Upper lobe of left lung (tissue), 6 donors: ENCODE results near the gene TPRN. TPM values are rescaled to one million over a fixed set of nuclear protein-coding genes. Genes with fewer than 3 reads are reported as not detected.

Source experiments
- ATAC-seq, 2 donors: fragments of 200-7000 bp; cut with Tn5 transposase; one replicate each; pipeline ENCODE4 v1.9.1; 2022; ENCODE audit warnings: mild to moderate bottlenecking in 2 of 2, moderate library complexity in 2 of 2; ENCODE audit not compliant: low FRiP score in 2 of 2
- DNase-seq, 2 donors: peaks; one replicate each; pipeline ENCODE4 v3.0.0-alpha.2; 2019 to 2020
- H3K27ac ChIP-seq, 4 donors: fragments of 200-600 bp; sonication (generic); one replicate each; pipeline ENCODE4 v1.5.1; 2016 to 2019
- H3K27me3 ChIP-seq, 4 donors: fragments of 200-600 bp; sonication (generic); one replicate each; pipeline ENCODE4 v1.5.1; 2017 to 2019
- H3K36me3 ChIP-seq, 4 donors: fragments of 200-600 bp; sonication (generic); one replicate each; pipeline ENCODE4 v1.5.1; 2016 to 2019
- H3K4me1 ChIP-seq, 4 donors: fragments of 200-600 bp; sonication (generic); one replicate each; pipeline ENCODE4 v1.5.1; 2018 to 2019
- H3K4me3 ChIP-seq, 4 donors: fragments of 200-600 bp; sonication (generic); one replicate each; pipeline ENCODE4 v1.5.1; 2017 to 2019; ENCODE audit warnings: mild to moderate bottlenecking in 2 of 4, moderate library complexity in 1 of 4
- H3K9me3 ChIP-seq, 4 donors: fragments of 200-600 bp; sonication (generic); one replicate each; pipeline ENCODE4 v1.5.1; 2018 to 2019
- CTCF ChIP-seq, 6 experiments: fragments of 450-650 bp in 4 of 6; fragments of 200-600 bp in 2 of 6; sonication (generic) in 2 of 6; IDR thresholded peaks; one replicate each; pipeline ENCODE4 v1.5.1; 2016 to 2019; ENCODE audit warnings: antibody characterized with exemption in 6 of 6
- EP300 ChIP-seq, 4 donors: sonication (generic); formaldehyde crosslinking; IDR thresholded peaks; one replicate each; pipeline ENCODE4 v1.5.1; 2017; ENCODE audit warnings: antibody characterized with exemption in 4 of 4, control low read depth in 2 of 4
- POLR2A ChIP-seq, 4 donors: fragments of 450-650 bp; IDR thresholded peaks; one replicate each; pipeline ENCODE4 v1.5.1; 2016 to 2017; ENCODE audit warnings: antibody characterized with exemption in 4 of 4, mild to moderate bottlenecking in 2 of 4
- POLR2AphosphoS5 ChIP-seq, 2 donors: sonication (generic); formaldehyde crosslinking; IDR thresholded peaks; one replicate each; pipeline ENCODE4 v1.5.1; 2017; ENCODE audit warnings: antibody characterized with exemption in 2 of 2
- WGBS, 2 donors: methylation state at CpG; one replicate each; pipeline ENCODE4 v1.1.5; 2017 to 2018; 5-methylcytosine and 5-hydroxymethylcytosine counted together
- total RNA-seq, 6 donors: library from RNA; depleted of rRNA in 4 of 6; stranded (reverse); fragments of >200 nt in 4 of 6; gene quantifications; one replicate each; pipeline versions ENCODE4 v1.1.0 to v1.2.1, GENCODE V29; 2016 to 2021
- donor health status: DM: no; HTN: no; CAD: no; lungs with moderate emphysema.
- donor health status: DM: no; HTN: yes; CAD: no; lungs with severe emphysema.

The TPRN gene
- total RNA-seq, 6 donors from 2014 or later, result 18.9 to 33.1 (median 27.1) TPM

- WGBS, 2 donors, result 0 to 2% methylated on average over 4 to 17 of the region's 57 CpGs
- ATAC-seq, result peak in 1 of 2 donors; percentile 13
- peaks cover 31 to 46% (median 36%) of the 10 kb centered on the region in 4 donors for H3K4me1 ChIP-seq
- TF ChIP-seq POLR2AphosphoS5 (IDR thresholded peaks at IDR 0.05), result no peak
- H3K27me3 ChIP-seq, result peaks cover 8 to 81% (median 59%) of the 10 kb centered on the region in 4 donors
- H3K9me3 ChIP-seq, result no peaks in the 10 kb centered on the region
- H3K36me3 ChIP-seq, result no peaks in the 10 kb centered on the region
- H3K27ac ChIP-seq, result no peak overlapping the region
- DNase-seq, result peak in 1 of 2 donors; percentile 87
- peak overlapping the region in 3 of 4 donors; percentile 28 to 43 (median 42) for H3K4me3 ChIP-seq
Observed at GRCh38 chr9:137167747-137168572, 32.6 kb downstream of the TPRN start.

GRCh38 chr9:137167277-137167746, 33.2 kb downstream of the TPRN start:
- WGBS, 2 donors, result 32% methylated on average over 31 of the region's 44 CpGs; no CpG with 5 or more reads in 1 of the 2 donors

GRCh38 chr9:137166380-137167229, 33.9 kb downstream of the TPRN start:
- WGBS, 2 donors, result 77% methylated on average over 9 to 21 of the region's 22 CpGs
- H3K36me3 ChIP-seq, result no peaks in the 10 kb centered on the region
- DNase-seq, result peak in 1 of 2 donors; percentile 69
- no peak for ATAC-seq
- H3K4me1 ChIP-seq, result peaks cover 44 to 60% (median 46%) of the 10 kb centered on the region in 4 donors
- H3K27ac ChIP-seq, result no peak overlapping the region
- H3K27me3 ChIP-seq, result peaks cover 8 to 94% (median 70%) of the 10 kb centered on the region in 4 donors
- no peak for TF ChIP-seq CTCF (IDR thresholded peaks at IDR 0.05)
- no peak for TF ChIP-seq EP300 (IDR thresholded peaks at IDR 0.05)
- TF ChIP-seq POLR2A (IDR thresholded peaks at IDR 0.05), result no peak
- TF ChIP-seq POLR2AphosphoS5 (IDR thresholded peaks at IDR 0.05), result no peak
- no peak overlapping the region for H3K4me3 ChIP-seq
- H3K9me3 ChIP-seq, result no peaks in the 10 kb centered on the region

More at GRCh38 chr9:137167277-137167746, 33.2 kb downstream of the TPRN start:
- Histone ChIP-seq H3K4me1 (peaks cover 38 to 53% (median 42%) of the 10 kb centered on the region in 4 donors), H3K27ac (no peak overlapping the region), H3K27me3 (peaks cover 8 to 87% (median 62%) of the 10 kb centered on the region in 4 donors), H3K9me3 (no peaks in the 10 kb centered on the region), H3K4me3 (no peak overlapping the region), H3K36me3 (no peaks in the 10 kb centered on the region)
- no peak for ATAC-seq
- peak in 1 of 2 donors; percentile 75 for DNase-seq
- TF ChIP-seq EP300 (IDR thresholded peaks at IDR 0.05), result no peak
- no peak for TF ChIP-seq POLR2A (IDR thresholded peaks at IDR 0.05)
- TF ChIP-seq POLR2AphosphoS5 (IDR thresholded peaks at IDR 0.05), result no peak
- TF ChIP-seq CTCF (IDR thresholded peaks at IDR 0.05), result no peak

- no peak for TF ChIP-seq CTCF (IDR thresholded peaks at IDR 0.05)
- no peak for TF ChIP-seq POLR2A (IDR thresholded peaks at IDR 0.05)
- no peak for TF ChIP-seq POLR2AphosphoS5 (IDR thresholded peaks at IDR 0.05)
- no peak for TF ChIP-seq EP300 (IDR thresholded peaks at IDR 0.05)
- Histone ChIP-seq H3K9me3 (no peaks in the 10 kb centered on the region), H3K27ac (no peak overlapping the region), H3K4me3 (no peak overlapping the region), H3K36me3 (no peaks in the 10 kb centered on the region), H3K27me3 (peaks cover 8 to 100% (median 75%) of the 10 kb centered on the region in 4 donors), H3K4me1 (peaks cover 44 to 65% (median 48%) of the 10 kb centered on the region in 4 donors)
- 82 to 86% methylated on average over 32 of the region's 32 CpGs for WGBS, 2 donors
- no peak for ATAC-seq
- DNase-seq, result peak in 1 of 2 donors; percentile 82
Observed at GRCh38 chr9:137165250-137165836, 35.2 kb downstream of the TPRN start.
